HG03439 (cell line): ENCODE data around the gene TBC1D24.
A peak's percentile ranks its signal among the peaks of the same experiment; 100 is the strongest.
"Not testable (repeated sequence)": the region's sequence is repeated elsewhere in the genome, so short reads cannot be mapped to it uniquely, and the experiment has no call there.

Source experiments
- ATAC-seq: cut with Tn5 transposase; IDR thresholded peaks from one replicate; pipeline ENCODE4 v1.9.1; 2021; ENCODE audit warnings: mild to moderate bottlenecking, moderate library complexity; ENCODE audit not compliant: unreplicated experiment

The TBC1D24 gene

GRCh38 chr16:2474877-2475412, at the start of gene TBC1D24:
Gene TBC1D24, plus strand, starts transcription at chr16:2475127. Its CDS starts 21,022 bp downstream, at chr16:2496149.
- ATAC-seq, result no peak

DNA sequence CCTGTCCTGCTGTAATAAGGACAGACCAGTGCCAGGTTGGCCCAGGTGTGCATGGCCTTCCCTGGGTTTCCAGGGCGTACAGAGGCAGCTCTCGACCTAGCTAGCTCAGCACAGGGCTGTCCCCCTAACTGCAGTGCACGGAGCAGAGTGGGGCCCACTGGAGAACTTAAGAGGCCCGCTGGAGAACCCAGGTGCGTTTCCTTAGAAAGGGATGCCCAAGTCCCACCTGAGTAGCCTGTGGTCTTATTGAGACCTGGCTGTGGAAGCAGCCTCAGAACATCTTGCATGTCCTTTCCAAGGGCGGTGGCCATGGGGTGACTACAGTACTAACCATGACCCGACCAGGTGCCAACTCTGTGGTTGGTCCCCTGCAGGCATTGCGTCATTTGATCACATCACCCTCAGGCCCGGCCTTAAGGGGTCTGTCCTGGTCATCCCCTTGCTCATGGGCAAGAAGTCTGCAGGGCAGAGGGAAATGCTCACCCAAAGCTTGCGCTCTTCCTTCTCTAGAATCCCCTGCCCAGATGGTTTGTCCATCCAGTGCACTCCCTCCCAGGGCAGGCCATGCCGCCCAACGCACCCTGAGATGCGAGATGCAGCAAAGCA, 49.0 kb upstream of the TBC1D24 start:
- ATAC-seq, result no peak

- no peak for ATAC-seq
Measured at GRCh38 chr16:2426941-2427361, 48.0 kb upstream of the TBC1D24 start.

GRCh38 chr16:2427526-2427925, 47.4 kb upstream of the TBC1D24 start:
- no peak for ATAC-seq

GRCh38 chr16:2428051-2428783, 46.7 kb upstream of the TBC1D24 start:
- ATAC-seq, result no peak

GRCh38 chr16:2428784-2429033, 46.2 kb upstream of the TBC1D24 start:
- no peak for ATAC-seq

DNA sequence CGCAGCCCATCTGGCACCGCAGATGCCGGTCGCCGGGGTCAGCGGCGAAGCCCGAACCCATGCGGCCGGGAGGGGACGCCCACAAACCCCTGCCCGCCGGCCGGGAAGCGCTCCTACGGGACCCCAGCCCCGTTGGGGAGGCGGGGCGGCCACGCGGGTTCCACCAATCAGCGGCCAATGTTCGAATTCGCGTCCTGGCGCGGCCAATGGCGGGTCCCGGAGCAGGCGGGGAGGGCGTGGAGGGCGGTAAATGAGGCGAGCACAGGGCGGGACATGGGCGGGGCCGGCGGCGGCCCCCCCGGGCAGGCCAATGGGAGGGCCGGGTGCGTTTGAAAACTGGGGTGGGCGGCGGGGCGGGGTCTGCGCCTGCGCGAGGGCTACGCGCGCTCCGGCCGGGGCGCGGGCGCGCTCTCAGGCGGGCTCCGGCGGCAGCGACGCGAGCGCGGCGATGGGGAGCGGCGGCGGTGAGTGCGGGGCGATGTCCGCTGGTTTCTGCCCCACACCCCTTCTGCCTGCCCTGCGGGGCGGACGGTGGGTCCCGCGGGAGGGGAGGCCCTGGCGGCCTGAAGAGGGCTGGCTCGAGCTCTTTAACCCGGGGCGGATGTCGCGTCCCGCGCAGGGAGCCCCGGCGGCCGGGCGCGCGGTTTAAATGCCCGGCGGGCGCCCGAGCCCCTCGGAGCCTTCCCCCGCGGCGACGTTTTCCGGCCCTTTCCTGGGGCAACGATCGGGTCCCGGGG, 45.7 kb upstream of the TBC1D24 start, which contains the start of gene CCNF:
TSS of gene CCNF (plus strand) at position 414 of the 737 bp plus-strand sequence. CDS start at position 449, 35 bp downstream.
- peak; percentile 88 for ATAC-seq

DNA sequence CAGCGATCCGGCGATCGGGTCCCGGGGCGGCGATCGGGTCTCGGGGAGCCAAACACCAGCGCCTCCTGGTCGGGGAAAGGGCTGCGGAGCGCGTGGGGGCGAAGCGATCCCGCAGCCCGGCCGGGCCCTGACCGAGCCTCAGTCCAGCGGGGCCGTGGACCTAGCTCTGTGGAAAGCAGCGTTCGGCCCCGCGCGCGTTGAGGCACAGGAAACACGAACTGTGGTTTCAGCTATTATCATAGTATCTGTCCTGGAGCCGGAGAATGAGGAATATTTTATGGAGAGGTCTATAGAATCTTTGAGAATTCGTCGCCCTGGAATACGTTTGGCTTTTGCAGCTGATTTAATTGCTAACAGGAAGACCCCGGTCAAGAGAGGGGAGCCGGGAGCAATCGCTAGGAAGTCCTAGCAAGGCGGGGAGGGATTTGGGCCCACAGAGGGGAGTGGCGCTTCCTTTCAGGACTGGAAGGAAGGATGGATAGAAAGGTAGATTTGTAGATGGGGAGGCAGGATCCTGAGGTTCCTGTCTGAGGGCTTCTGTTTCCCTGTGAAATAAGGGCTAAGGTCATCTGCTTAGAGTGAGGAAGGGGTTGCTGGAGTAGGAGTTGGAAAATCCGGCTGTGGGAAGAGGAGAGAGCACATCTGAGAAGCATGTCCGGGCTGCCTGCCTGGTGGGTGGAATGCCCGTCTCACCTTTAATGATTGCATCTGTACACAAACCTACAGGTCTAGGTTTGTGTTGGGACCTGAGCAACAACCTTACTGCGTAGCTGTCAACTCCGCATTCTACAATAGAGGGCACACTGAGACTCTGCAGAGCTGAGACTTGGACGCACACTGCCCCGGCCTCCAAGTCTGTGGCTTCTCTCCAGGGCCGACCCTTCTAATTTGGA, 44.9 kb upstream of the TBC1D24 start:
- peak; percentile 11 for ATAC-seq

- ATAC-seq, result no peak
Measured at GRCh38 chr16:2432286-2432685, 42.6 kb upstream of the TBC1D24 start.

DNA sequence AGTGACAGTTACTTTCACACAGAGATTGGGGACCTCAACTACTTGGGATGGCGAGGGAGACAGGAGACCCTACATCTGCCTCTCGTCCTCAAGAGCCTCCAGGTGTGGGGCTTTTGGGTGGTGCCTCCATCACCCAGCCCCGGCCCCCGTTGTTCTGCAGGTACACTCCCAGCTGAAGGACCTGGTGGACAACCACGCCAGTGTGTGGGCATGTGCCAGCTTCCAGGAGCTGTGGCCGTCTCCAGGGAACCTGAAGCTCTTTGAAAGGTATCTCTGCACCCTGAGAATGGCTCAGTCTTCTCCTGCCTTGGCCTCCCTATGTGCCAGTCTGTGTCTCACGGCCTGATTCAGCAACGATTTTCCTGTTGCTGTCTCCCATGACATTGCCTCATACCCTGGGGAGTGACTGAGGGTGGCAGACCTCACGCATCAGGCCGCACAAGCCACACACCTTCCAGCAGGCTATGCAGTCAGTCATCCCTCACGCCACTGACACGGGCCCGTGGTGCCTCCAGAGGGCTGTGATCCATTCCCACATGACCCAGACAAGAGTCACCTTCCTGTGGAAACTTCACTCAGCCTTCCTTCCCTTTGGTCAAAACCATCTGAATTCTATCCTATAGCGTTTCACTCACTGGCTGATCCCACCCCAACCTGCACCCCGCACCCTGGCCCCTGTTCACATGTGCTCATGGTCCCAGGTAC, 42.0 kb upstream of the TBC1D24 start:
- ATAC-seq, result no peak

- ATAC-seq, result not testable (repeated sequence)
Measured at GRCh38 chr16:2435236-2435635, 39.7 kb upstream of the TBC1D24 start.

DNA sequence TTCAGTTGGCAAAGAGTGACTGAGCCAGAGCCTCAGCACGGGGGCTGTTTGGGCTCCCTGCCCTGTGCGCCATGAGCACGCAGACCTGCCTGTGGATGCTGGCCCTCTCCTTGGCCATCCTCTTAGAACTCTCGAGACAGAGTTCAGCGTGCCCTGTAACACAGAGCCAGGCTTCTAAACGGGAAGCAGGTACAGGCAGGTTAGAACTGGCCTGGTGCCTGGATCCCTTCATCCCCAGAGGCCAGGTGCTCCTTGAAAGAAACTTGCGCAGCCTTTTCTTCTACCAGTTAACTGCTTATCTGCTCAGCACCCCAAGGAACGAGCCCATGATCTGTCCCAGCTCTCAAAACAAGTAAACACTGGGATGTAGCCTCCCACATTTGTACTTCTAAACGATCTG, 38.8 kb upstream of the TBC1D24 start:
- no peak for ATAC-seq

- ATAC-seq, result no peak
Measured at GRCh38 chr16:2437032-2437790, 37.7 kb upstream of the TBC1D24 start.

- ATAC-seq, result no peak
Measured at GRCh38 chr16:2438121-2438520, 36.8 kb upstream of the TBC1D24 start.

- no peak for ATAC-seq
Measured at GRCh38 chr16:2439598-2439997, 35.3 kb upstream of the TBC1D24 start.

- ATAC-seq, result not testable (repeated sequence)
Measured at GRCh38 chr16:2441143-2441804, 33.7 kb upstream of the TBC1D24 start.

GRCh38 chr16:2443555-2443954, 31.4 kb upstream of the TBC1D24 start:
- no peak for ATAC-seq

- no peak for ATAC-seq
Measured at GRCh38 chr16:2447920-2448583, 26.9 kb upstream of the TBC1D24 start.
